ENCODE measurements around the gene SLC22A14.
"Not testable (repeated sequence)": the region's sequence is repeated elsewhere in the genome, so short reads cannot be mapped to it uniquely, and the experiment has no call there.

The SLC22A14 gene

DNA sequence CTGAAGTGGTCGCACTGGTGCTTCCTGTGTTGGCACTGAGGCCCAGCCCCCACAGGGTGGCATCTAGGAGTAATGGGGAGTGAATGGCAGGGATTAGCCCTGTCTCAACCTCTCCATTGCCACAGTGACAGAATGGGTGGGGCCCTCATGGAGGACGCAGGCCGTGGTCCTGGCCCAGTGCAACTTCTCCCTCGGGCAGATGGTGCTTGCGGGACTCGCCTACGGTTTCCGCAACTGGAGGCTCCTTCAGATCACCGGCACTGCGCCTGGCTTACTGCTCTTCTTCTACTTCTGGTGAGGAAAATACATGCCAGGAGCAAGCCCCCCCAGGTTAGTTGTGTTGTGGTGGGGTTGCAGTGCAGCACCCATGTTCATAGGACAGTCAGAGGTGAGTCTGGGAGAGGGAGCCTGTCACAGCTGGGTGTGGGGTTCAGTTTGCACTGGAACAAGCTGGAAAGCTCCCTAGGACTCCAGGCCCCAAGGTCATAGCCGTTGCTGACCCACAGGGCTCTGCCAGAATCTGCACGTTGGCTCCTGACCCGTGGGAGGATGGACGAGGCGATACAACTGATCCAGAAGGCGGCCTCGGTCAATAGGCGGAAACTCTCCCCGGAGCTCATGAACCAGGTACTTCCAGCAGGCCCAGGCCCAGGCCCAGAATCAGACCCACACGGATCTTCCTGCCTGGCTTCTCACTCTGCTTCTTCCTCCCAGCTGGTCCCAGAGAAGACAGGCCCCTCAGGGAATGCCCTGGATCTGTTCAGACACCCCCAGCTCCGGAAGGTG, 7.0 kb upstream of the SLC22A14 start:
- no peaks in the 10 kb centered on the region for H3K4me1 ChIP-seq (ENCODE audit: control insufficient read depth, insufficient read depth, low read length)
- no peak overlapping the region for H3K9ac ChIP-seq (ENCODE audit: low read length)
- H3K9me3 ChIP-seq (ENCODE audit: control insufficient read depth, low read length), result no peaks in the 10 kb centered on the region
- no peaks in the 10 kb centered on the region for H3K27me3 ChIP-seq (ENCODE audit: control insufficient read depth, insufficient read depth, low read length)
- no peaks in the 10 kb centered on the region for H3K36me3 ChIP-seq (ENCODE audit: control insufficient read depth, insufficient read depth, low read length)
- H3K4me3 ChIP-seq (ENCODE audit: low read length), result no peak overlapping the region

DNA sequence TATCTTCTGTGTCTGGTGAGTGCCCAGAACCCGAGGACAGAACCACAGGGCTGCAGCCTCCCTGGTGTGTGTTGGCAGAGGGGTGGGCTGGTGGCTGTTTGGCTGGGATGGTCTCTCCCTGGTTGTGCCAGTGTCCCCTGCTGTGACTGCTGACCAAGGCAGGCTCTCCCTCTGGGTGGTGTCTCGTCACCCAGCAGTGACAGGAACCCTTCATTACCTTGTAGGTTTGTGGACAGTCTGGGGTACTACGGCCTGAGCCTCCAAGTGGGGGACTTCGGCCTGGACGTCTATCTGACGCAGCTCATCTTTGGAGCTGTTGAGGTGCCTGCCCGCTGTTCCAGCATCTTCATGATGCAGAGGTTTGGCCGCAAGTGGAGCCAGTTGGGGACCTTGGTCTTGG, 6.4 kb upstream of the SLC22A14 start:
- Histone ChIP-seq H3K4me3 (ENCODE audit: low read length) (no peak overlapping the region), H3K27me3 (ENCODE audit: control insufficient read depth, insufficient read depth, low read length) (no peaks in the 10 kb centered on the region), H3K9me3 (ENCODE audit: control insufficient read depth, low read length) (no peaks in the 10 kb centered on the region), H3K9ac (ENCODE audit: low read length) (no peak overlapping the region), H3K4me1 (ENCODE audit: control insufficient read depth, insufficient read depth, low read length) (no peaks in the 10 kb centered on the region), H3K36me3 (ENCODE audit: control insufficient read depth, insufficient read depth, low read length) (no peaks in the 10 kb centered on the region)

DNA sequence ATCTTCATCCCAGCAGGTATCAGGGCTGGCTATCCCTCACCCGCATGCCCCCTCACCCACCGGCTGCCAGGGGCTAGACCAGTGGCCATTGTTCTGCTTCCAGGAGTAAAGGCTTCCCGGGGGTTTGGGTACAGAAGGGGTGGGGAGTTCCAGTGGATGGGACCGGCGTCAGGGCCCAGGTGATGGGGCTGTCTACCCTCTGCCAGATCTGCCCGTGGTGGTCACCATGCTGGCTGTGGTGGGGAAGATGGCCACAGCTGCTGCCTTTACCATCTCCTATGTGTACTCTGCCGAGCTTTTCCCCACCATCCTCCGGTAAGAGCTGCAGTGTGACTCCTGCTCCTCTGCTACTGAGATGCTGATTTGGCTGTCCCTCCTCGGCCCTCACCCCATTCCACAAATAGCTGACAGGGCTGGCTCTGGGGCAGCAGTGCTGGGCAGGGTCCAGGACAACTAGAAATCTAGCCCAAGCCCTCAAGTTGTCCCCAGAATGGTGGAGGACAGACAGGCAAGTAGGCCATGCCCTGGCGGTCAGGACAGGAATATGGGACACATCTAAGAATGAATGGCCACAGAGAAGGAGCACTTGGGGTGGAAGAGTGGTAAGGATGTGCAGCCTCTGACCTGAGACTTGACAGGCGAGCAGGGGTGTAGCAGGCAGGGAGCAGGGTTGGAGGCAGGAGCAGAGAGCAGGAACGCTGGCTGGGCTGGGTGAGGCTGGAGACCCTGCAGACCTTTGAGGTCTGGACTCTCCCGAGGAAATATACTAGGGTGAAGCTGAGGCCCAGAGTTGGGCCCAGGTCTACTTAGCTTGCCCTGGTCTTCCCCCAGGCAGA, 5.8 kb upstream of the SLC22A14 start:
- H3K27me3 ChIP-seq (ENCODE audit: control insufficient read depth, insufficient read depth, low read length), result no peaks in the 10 kb centered on the region

DNA sequence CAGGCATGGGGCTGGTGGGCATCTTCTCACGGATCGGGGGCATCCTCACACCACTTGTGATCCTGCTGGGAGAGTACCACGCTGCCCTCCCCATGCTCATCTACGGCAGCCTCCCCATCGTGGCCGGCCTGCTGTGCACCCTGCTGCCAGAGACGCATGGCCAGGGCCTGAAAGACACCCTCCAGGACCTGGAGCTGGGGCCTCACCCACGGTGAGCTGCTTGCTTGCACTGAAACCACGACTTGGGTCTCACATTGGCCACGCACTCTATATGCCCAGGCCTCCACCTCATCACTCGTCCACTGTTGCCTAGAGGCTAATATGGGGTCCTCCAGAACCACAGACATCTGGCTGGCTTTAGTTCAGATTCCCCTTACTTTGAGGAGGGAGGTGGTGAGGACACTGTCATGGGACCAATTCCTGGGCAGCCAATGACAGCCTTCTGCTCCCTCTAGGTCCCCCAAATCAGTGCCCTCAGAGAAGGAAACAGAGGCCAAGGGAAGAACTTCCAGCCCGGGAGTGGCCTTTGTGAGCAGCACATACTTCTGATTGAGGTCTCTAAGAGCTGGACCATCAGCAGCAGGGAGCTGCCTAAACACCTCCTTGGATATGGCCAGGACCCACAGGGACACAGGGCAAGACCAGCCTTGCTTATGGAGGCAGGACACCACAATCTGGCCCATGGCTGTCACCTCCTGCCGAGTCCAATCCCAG, 5.0 kb upstream of the SLC22A14 start:
- no peaks in the 10 kb centered on the region for H3K36me3 ChIP-seq (ENCODE audit: control insufficient read depth, insufficient read depth, low read length)
- H3K27me3 ChIP-seq (ENCODE audit: control insufficient read depth, insufficient read depth, low read length), result no peaks in the 10 kb centered on the region
- no peaks in the 10 kb centered on the region for H3K9me3 ChIP-seq (ENCODE audit: control insufficient read depth, low read length)
- H3K4me3 ChIP-seq (ENCODE audit: low read length), result no peak overlapping the region
- H3K9ac ChIP-seq (ENCODE audit: low read length), result no peak overlapping the region
- H3K4me1 ChIP-seq (ENCODE audit: control insufficient read depth, insufficient read depth, low read length), result no peaks in the 10 kb centered on the region

More for the DNA sequence above, 5.8 kb upstream of the SLC22A14 start:
- Histone ChIP-seq H3K4me3 (ENCODE audit: low read length) (no peak overlapping the region), H3K4me1 (ENCODE audit: control insufficient read depth, insufficient read depth, low read length) (no peaks in the 10 kb centered on the region), H3K9me3 (ENCODE audit: control insufficient read depth, low read length) (no peaks in the 10 kb centered on the region), H3K36me3 (ENCODE audit: control insufficient read depth, insufficient read depth, low read length) (no peaks in the 10 kb centered on the region), H3K9ac (ENCODE audit: low read length) (no peak overlapping the region)

DNA sequence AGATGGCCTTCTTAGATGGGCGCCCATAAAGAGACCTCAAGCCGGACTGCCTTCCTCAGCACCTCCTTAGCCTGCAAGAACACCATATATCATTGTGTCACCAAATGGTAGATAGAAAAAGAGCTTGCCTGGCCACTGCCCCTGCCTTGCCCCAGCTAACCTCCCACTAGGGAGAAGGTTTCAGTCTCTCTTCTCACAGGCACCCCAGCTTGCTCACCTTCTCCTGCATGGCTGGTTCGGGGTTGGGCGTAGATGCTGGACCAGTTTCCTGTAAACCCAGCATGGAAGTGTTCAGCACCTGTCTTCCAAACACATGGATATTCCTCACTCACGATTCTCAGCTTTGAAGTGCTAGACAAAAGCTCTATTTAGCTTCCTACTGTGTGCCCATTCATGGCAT, 3.3 kb upstream of the SLC22A14 start:
- no peaks in the 10 kb centered on the region for H3K27me3 ChIP-seq (ENCODE audit: control insufficient read depth, insufficient read depth, low read length)
- H3K9ac ChIP-seq (ENCODE audit: low read length), result no peak overlapping the region
- H3K4me3 ChIP-seq (ENCODE audit: low read length), result no peak overlapping the region
- no peaks in the 10 kb centered on the region for H3K4me1 ChIP-seq (ENCODE audit: control insufficient read depth, insufficient read depth, low read length)
- H3K36me3 ChIP-seq (ENCODE audit: control insufficient read depth, insufficient read depth, low read length), result no peaks in the 10 kb centered on the region
- H3K9me3 ChIP-seq (ENCODE audit: control insufficient read depth, low read length), result no peaks in the 10 kb centered on the region

DNA sequence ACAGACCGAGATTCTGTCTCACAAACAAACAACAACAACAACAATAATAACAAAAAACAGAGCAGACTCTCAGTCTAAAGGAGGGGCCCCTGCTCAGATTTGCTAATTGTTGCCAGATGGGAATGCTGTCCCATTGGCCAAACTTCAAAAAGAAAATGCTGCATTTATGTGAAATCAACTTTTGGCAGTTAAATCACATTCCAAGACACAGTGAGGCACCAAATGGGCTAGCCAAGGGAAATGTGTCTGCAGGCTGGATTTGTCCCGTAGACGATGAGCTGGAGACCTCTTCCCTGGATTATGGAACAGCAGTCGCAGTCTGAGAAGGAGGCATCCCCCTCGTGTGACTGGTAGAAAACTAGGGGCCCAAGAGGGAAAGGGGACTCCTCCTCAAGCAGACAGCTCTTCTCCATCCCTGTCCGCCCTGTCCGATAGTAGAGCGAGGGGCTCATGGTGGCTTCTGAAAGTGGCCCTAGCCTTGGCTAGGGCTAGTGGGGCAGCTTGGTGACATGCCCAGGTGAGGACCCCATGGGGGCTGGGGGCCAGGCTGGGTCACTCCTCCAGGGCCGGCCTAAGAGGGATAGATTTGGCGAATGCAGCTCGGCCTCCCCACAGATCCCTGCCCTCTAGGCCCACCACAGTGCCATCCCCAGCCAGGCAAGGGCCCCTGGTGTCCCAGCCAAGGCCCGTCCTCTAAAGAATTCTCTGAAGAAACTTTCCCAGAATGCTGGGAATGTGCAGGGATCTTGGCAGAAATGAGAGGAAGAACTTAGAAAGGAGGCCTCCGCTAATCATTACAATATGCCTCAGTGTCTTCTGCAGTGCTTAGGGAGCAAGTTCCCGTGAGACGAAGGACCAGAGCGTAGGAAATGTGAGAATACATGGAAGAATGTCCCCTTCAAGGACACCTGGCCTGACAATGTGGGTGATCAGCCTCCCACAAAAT, 2.0 kb downstream of the SLC22A14 start:
- Histone ChIP-seq H3K4me3 (ENCODE audit: low read length) (no peak overlapping the region), H3K27me3 (ENCODE audit: control insufficient read depth, insufficient read depth, low read length) (no peaks in the 10 kb centered on the region), H3K9ac (ENCODE audit: low read length) (no peak overlapping the region), H3K9me3 (ENCODE audit: control insufficient read depth, low read length) (no peaks in the 10 kb centered on the region), H3K4me1 (ENCODE audit: control insufficient read depth, insufficient read depth, low read length) (no peaks in the 10 kb centered on the region), H3K36me3 (ENCODE audit: control insufficient read depth, insufficient read depth, low read length) (no peaks in the 10 kb centered on the region)

DNA sequence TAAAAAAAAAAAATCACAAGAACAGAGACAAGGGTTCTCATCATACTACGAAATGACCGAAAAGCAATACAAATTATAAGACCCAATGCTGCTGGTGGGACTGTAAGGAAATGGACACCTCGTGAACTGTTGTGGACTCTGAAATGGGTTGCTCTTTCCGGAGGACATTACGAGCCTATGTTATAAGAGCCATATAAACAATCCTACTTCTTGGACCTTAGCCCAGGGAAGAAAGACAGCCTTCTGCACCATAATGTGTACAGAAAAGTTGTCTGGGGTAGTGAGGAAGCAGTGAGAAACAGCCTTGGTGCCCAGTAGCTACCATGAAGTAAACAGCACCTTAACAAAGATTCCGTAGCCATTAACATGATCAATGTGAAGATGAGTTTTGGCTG, 2.7 kb downstream of the SLC22A14 start:
- no peaks in the 10 kb centered on the region for H3K27me3 ChIP-seq (ENCODE audit: control insufficient read depth, insufficient read depth, low read length)
- no peaks in the 10 kb centered on the region for H3K36me3 ChIP-seq (ENCODE audit: control insufficient read depth, insufficient read depth, low read length)
- H3K4me3 ChIP-seq (ENCODE audit: low read length), result no peak overlapping the region
- no peaks in the 10 kb centered on the region for H3K9me3 ChIP-seq (ENCODE audit: control insufficient read depth, low read length)
- no peaks in the 10 kb centered on the region for H3K4me1 ChIP-seq (ENCODE audit: control insufficient read depth, insufficient read depth, low read length)
- no peak overlapping the region for H3K9ac ChIP-seq (ENCODE audit: low read length)

DNA sequence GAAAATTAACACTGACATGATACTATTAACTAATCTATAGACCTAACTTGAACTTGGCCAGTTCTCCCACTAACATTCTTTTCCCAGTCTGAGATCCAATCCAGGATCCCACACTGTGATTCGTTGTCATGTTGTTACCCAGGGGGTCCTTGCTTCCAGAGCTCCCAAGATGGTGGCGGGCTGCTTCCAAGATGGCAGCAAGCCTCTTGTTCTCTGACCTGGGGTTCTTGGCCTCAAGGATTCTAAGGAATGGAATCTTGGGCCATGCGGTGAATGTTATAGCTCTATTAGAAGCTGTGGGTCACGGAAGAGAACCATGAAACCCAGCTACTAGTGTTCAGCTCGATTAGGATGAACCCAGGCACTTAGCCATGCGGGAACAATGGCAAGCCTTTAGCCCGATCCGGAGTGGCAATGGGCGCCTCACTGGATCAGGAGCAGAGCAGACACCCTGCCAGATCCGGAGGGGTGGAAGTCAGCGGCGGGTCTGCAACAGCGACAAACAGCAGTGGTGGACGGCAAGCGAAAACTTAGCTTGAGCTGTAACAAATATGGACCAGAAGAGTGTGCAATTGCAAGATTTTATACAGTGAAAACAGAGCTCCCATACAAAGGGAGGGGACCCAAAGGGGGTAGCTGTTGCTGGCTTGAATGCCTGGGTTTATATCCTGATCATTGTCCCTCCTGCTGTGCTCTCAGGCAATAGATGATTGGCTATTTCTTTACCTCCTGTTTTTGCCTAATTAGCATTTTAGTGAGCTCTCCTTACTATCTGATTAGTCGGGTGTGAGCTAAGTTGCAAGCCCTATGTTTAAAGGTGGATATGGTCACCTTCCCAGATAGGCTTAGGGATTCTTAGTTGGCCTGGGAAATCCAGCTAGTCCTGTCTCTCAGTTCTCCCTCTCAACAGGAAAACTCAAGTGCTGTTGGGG, 7.5 kb downstream of the SLC22A14 start:
- H3K9me3 ChIP-seq (ENCODE audit: control insufficient read depth, low read length); H3K4me3 ChIP-seq (ENCODE audit: low read length); H3K4me1 ChIP-seq (ENCODE audit: control insufficient read depth, insufficient read depth, low read length); H3K36me3 ChIP-seq (ENCODE audit: control insufficient read depth, insufficient read depth, low read length); H3K27me3 ChIP-seq (ENCODE audit: control insufficient read depth, insufficient read depth, low read length); H3K9ac ChIP-seq (ENCODE audit: low read length): not testable (repeated sequence)

DNA sequence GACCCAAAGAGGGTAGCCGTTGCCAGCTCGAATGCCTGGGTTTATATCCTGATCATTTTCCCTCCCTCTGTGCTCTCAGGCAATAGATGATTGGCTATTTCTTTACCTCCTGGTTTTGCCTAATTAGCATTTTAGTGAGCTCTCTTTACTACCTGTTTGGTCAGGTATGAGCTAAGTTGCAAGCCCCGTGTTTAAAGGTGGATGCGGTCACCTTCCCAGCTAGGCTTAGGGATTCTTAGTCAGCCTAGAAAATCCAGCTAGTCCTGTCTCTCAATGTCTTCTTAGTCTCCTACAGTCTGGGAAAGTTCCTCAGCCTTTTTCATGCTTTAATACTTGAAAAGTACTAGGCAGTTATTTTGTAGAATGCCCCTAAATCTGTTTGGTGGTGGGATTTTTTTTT, 15.0 kb downstream of the SLC22A14 start:
- H3K9ac ChIP-seq (ENCODE audit: low read length); H3K4me3 ChIP-seq (ENCODE audit: low read length); H3K27me3 ChIP-seq (ENCODE audit: control insufficient read depth, insufficient read depth, low read length); H3K9me3 ChIP-seq (ENCODE audit: control insufficient read depth, low read length); H3K36me3 ChIP-seq (ENCODE audit: control insufficient read depth, insufficient read depth, low read length); H3K4me1 ChIP-seq (ENCODE audit: control insufficient read depth, insufficient read depth, low read length): not testable (repeated sequence)

DNA sequence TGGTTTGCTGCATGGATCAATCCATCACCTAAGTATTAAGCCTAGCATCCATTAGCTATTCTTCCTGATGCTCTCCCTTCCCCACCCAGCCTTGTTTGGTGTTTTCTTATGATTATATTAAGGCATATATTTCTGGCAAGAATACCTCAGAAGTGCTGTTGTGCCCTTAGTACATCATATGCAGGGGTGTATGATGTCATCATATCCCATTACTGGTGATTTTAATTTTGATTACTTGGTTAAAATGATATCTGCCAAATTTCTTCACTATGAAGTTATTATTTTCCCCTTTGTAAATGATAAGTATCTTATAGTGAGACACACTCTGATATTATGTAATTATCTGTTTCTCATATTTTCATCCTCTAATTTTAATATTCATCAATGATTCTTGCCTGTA, 15.4 kb downstream of the SLC22A14 start:
- Histone ChIP-seq H3K4me3 (ENCODE audit: low read length) (no peak overlapping the region), H3K36me3 (ENCODE audit: control insufficient read depth, insufficient read depth, low read length) (no peaks in the 10 kb centered on the region), H3K27me3 (ENCODE audit: control insufficient read depth, insufficient read depth, low read length) (no peaks in the 10 kb centered on the region), H3K9ac (ENCODE audit: low read length) (no peak overlapping the region), H3K4me1 (ENCODE audit: control insufficient read depth, insufficient read depth, low read length) (no peaks in the 10 kb centered on the region), H3K9me3 (ENCODE audit: control insufficient read depth, low read length) (no peaks in the 10 kb centered on the region)
